Measurements from ENCODE around the gene NCEH1. TPM values are rescaled to one million over a fixed set of nuclear protein-coding genes. Genes with fewer than 3 reads are reported as not detected.

Gene NCEH1
- total and polyA plus RNA-seq, 8 donors, result 2.6 to 26.0 (median 6.3) TPM

DNA sequence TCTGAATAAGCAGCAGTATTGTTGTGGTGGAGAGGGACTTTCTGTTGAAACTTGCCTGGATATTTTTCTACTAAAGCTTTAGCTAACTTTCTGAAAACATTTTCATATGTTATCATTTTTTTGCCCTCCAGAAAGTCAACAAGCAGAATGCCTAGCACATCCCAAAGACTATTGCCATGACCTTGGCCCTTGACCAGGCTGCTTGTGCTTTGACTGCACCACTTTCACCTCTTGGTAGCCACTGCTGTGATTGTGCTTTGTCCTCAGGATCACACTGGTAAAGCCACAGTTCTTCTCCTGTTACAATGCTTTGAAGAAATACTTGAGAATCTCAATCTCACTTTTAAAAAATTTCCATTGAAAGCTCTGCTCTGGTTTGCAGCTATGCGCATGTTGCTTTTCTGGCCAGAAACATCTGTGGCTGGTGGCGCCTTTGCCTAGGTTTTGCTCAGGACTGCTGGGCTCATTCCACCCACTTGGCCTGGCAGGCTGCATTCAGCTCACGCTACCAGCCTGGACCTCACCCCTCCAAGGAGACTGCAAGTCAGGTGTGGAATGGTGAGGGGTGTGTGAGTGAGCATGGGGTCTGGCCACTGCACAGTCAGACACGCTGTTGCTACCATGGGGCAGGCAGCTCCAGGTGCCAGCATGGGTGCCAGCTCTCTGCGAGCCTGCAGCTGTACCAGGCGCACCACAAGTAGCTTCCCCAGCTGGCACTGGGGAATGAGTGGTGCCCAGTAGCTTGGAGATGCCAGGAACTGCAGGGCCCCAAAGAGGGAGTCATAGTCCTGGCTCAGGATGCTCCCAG lies 97.8 kb downstream of the NCEH1 start:
- H3K36me3 ChIP-seq, result no peaks in the 10 kb centered on the region
- intact Hi-C loops (cut with DNase I), result loop anchor here in 1 of 3 donors (10.0 kb wide), 1 partner anchor 52 kb away; no protein-coding TSS in a partner anchor
- ATAC-seq, result no peak
- no peaks in the 10 kb centered on the region for H3K27me3 ChIP-seq
- H3K4me3 ChIP-seq, result no peak overlapping the region
- no peak for TF ChIP-seq CTCF (IDR thresholded peaks at IDR 0.05)
- no peak overlapping the region for H3K27ac ChIP-seq
- no peaks in the 10 kb centered on the region for H3K9me3 ChIP-seq
- no peak for DNase-seq
- no peak for FAIRE-seq
- peaks cover 0 to 5% (median 0%) of the 10 kb centered on the region in 3 donors for H3K4me1 ChIP-seq
- 96 to 99% methylated on average over 6 of the region's 6 CpGs for WGBS, 2 donors

DNA sequence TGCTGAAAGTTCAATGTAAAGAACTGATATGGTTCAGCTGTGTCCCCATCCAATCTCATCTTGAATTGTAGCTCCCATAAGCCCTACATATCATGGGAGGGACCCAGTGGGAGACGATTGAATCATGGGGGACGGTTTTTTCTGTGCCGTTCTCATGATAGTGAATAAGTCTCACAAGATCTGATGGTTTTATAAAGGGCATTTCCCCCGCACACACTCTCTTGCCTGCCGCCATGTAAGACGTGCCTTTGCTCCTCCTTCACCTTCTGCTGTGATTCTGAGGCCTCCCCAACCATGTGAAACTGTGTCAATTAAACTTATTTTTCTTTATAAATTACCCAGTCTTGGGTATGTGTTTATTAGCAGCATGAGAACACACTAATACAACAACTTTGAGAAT lies 101.1 kb downstream of the NCEH1 start:
- Histone ChIP-seq H3K36me3 (no peaks in the 10 kb centered on the region), H3K4me1 (peaks cover 0 to 13% (median 0%) of the 10 kb centered on the region in 3 donors), H3K9me3 (no peaks in the 10 kb centered on the region), H3K4me3 (no peak overlapping the region), H3K27me3 (no peaks in the 10 kb centered on the region), H3K27ac (no peak overlapping the region)
- ATAC-seq (no peak), FAIRE-seq (no peak), DNase-seq (no peak)
- TF ChIP-seq CTCF (IDR thresholded peaks at IDR 0.05), result no peak
- WGBS, 2 donors, result 87 to 91% methylated on average over 6 of the region's 6 CpGs
- intact Hi-C loops (cut with DNase I), result loop anchor here in 1 of 3 donors (10.0 kb wide), 1 partner anchor 55 kb away; no protein-coding TSS in a partner anchor

DNA sequence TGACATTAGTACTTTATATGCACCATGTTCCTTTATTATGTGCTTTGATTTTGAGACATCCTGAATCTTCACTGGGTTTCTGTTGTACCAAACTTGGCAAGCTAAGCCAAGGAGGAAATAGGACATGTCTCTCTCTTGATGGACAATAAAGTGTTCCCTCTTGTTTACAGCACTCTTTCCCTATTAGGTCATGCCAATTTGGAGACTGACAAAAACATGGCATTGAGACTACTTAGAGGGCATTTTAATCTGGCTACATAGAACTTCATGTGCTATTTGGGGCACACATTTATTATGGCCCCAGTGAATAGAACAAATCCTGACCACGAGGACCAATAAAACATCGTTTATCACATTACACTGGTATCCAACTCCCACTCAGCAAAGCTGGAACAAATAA lies 102.3 kb downstream of the NCEH1 start:
- intact Hi-C loops (cut with DNase I), result no loop called here
- Histone ChIP-seq H3K4me3 (no peak overlapping the region), H3K27me3 (no peaks in the 10 kb centered on the region), H3K4me1 (peaks cover 0 to 13% (median 0%) of the 10 kb centered on the region in 3 donors), H3K36me3 (no peaks in the 10 kb centered on the region), H3K27ac (peak overlapping the region in 2 of 4 donors; percentile 47 to 67), H3K9me3 (no peaks in the 10 kb centered on the region)
- FAIRE-seq (no peak), ATAC-seq (no peak), DNase-seq (no peak)
- WGBS, 2 donors, result 64 to 66% methylated on average over 2 of the region's 2 CpGs
- no peak for TF ChIP-seq CTCF (IDR thresholded peaks at IDR 0.05)

- Histone ChIP-seq H3K36me3 (no peaks in the 10 kb centered on the region), H3K4me1 (peaks cover 0 to 13% (median 0%) of the 10 kb centered on the region in 3 donors), H3K9me3 (no peaks in the 10 kb centered on the region), H3K27me3 (no peaks in the 10 kb centered on the region), H3K27ac (peak overlapping the region in 2 of 4 donors; percentile 56 to 67), H3K4me3 (no peak overlapping the region)
- intact Hi-C loops (cut with DNase I), result no loop called here
- no peak for FAIRE-seq
- TF ChIP-seq CTCF (IDR thresholded peaks at IDR 0.05), result no peak
- DNase-seq, result no peak
- WGBS, 2 donors, result 84 to 92% methylated on average over 2 of the region's 2 CpGs
- peak in 3 of 4 donors; percentile 38 to 81 (median 69) for ATAC-seq
These were observed 103.4 kb downstream of the NCEH1 start for GRCh38 chr3:172607305-172608121.
